ENCODE data around the gene TLCD5.

TLCD5 gene

GRCh38 chr11:120381401-120381800 lies 56.3 kb downstream of the TLCD5 start:
- DNase-seq (ENCODE audit: low read depth in 1 of 2, low spot score in 1 of 2): no peak
- in situ Hi-C loops (cut with HindIII; ENCODE audit: low pct_unique_long_range_greater_than_20kb, low sequenced_read_pairs): no loop called here
- TF ChIP-seq JUND (IDR thresholded peaks at IDR 0.05; ENCODE audit: low read depth): no peak; the same call in 1 of the 2 replicates
